ENCODE results near the gene SH2D1A.
"Not testable (repeated sequence)": the region's sequence is repeated elsewhere in the genome, so short reads cannot be mapped to it uniquely, and the experiment has no call there.

Gene SH2D1A

DNA sequence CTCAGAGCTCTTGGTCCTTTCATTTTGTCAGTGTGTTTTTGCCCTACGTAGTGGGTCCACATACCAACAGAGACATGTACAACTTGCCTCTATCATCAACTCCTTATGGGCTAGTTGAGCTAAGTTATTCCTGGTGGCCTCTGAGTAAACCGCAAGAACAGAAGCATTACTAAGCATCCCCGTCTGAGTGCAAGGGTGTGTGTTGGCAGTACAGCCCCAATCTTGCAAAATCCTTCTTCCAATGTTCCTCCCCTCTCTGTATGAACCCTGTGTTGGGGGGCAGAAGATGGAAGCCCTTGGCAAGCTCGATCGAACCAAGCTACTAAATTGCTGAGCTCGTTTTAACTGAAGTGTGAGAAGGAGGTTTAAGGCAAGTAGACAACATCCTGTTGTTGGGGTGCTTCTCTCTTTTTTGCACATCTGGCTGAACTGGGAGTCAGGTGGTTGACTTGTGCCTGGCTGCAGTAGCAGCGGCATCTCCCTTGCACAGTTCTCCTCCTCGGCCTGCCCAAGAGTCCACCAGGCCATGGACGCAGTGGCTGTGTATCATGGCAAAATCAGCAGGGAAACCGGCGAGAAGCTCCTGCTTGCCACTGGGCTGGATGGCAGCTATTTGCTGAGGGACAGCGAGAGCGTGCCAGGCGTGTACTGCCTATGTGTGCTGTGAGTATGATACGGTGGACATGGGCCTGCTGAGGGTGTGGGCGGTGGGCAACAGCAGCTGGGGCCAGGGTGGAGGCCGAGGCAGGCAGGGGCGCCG is at the start of gene SH2D1A:
Gene SH2D1A (plus strand): TSS at position 447 of the 760 bp plus-strand sequence. CDS start 80 bp downstream, at position 527.
- DNase-seq = peak; percentile 14

GRCh38 chrX:124299323-124299722 is 47.0 kb upstream of the SH2D1A start:
- not testable (repeated sequence) for DNase-seq

DNA sequence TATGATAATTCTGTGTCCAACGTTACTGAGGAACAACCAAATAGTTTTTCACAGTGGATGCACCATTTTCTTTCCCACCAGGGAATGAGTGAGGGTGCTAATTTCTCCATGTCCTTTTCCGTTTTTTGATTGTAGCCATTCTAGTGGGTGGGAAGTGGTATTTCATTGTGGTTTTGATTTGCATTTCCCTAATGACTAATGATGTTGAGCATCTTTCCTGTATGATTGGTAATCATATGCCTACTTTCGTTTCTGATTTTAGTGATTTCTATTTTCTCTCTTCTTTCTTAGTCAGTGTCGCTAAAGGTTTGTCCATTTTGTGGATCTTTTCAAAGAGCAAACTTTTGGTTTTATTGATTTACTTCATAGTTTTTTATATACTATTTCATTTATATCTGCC is 46.0 kb upstream of the SH2D1A start:
- no peak for DNase-seq

GRCh38 chrX:124307253-124307907 is 39.0 kb upstream of the SH2D1A start:
- no peak for DNase-seq

DNA sequence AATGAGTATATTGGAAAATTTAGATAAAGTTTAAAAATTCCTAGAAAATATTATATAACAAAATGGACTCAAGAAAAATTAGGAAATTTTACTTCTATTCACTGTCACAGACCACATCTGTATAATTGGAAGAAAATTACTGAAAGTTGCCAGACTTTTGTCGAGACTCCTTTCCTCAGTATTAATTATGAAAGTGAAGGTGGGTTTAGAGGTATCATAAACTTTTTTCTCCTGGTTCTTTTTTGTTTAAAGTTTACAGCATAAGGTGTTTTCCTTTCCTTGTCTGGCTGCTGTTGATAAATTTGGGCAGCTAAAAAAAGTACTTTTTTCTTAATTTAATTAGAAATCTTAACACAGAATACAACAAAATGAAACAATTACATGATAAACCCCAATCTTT is 20.6 kb upstream of the SH2D1A start:
- DNase-seq = no peak

DNA sequence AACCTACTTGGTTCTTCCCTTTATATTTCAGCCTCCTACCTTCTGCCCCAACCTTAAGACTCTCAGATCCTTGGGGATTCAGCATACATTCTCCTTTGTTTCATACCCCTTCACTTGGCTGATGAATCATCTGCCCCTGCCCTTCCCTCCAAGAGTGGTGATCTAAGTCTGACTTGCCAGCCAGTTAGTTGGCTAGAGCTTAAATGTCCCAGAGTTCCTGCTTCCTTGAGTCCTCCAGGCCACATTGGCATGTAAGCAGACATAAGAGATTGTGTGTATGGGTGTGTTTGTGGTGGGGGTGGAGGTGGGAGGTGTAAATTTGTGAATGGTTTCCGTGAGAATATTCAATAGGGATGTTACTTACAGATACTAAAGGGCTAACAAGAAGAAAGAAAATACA is 17.6 kb upstream of the SH2D1A start:
- no peak for DNase-seq

GRCh38 chrX:124332481-124333424 is 13.6 kb upstream of the SH2D1A start, which contains the start of gene TEX13D:
Gene TEX13D, plus strand, starts transcription at chrX:124332660. Its CDS starts 258 bp downstream, at chrX:124332918.
- no peak for DNase-seq

DNA sequence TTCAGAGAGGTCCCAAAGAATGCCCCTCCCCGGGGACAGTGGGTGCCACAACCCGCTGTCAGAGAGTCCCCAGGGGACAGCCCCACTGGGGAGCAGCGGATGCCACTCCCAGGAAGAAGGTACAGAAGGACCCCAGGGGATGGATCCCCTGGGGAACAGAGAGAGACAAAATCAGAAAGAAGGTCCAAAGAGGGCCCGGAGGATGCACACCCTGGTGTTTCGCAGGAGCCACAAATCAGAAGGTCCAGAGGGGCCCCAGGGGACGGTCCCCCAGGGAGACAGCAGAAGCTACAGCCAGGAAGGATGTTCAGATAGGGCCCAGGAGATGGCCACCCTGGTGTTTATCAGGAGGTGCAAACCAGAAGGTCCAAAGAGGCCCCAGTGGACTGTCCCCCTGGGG is 12.5 kb upstream of the SH2D1A start:
- DNase-seq = no peak

- DNase-seq = not testable (repeated sequence)
These were observed 11.8 kb upstream of the SH2D1A start for GRCh38 chrX:124334555-124334954.

- no peak for DNase-seq
These were observed 10.8 kb upstream of the SH2D1A start for GRCh38 chrX:124335598-124335997.

- DNase-seq = no peak
These were observed 8.4 kb upstream of the SH2D1A start for GRCh38 chrX:124337916-124338315.

GRCh38 chrX:124338733-124339514 is 7.4 kb upstream of the SH2D1A start:
- DNase-seq = no peak

DNA sequence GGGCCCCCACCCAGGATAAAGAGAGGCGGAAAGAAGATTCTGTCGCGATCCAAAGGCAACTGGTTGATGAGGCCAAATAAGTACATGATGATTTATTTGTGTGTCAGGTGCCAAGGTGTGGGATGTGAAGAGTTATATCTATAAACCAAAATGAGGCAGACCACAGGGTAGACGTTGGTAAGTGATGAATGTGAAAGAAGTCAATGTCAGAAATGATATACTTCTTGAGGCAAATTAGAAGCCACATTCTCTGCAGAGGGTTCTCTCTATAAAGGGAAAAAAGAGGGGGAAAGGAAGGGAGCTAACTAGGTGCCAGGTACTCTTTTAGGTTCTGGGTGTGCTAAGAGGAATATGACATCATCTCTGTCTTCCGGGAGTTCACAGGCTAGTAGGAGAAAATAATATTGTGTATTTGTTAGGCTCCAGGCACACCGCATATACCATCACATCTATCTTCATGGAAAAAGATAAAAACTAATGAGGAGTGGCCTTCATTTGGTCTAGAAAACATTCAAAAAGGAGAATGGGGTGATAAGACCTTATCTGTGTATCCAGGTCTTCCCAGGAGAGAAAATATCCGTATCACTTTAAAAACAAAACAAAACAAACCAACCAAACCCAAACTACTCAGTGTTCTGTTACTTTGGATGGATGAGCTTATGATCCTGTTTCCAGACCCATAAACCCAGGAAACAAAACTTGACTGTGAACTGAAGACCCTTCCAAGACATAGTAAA is 4.8 kb upstream of the SH2D1A start:
- no peak for DNase-seq

- DNase-seq = no peak
These were observed 4.0 kb upstream of the SH2D1A start for GRCh38 chrX:124342174-124342867.

- no peak for DNase-seq
These were observed 3.3 kb upstream of the SH2D1A start for GRCh38 chrX:124343016-124343415.

- DNase-seq = no peak
These were observed 2.1 kb upstream of the SH2D1A start for GRCh38 chrX:124344246-124344645.

- DNase-seq = no peak
These were observed 496 bp downstream of the SH2D1A start for GRCh38 chrX:124346877-124347241.

DNA sequence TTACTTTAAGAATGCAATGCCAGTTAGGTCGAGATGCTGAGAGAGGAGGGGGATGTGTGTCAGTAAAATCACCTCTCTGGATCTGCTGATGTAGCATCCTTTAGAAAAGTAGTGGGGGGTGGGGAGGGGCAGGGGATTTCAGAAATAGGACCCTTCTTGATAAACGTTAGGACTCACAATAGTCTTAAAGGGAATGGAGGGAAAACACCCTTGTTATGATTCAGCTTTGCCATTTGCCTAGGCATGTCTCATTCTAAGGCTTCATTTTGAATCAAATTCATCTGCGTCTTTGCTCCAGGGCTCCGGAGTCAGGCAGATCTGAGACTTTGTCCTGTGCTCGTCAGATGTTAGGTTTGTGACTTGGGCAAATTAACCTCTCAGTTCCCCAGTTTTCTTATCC is 879 bp downstream of the SH2D1A start:
- no peak for DNase-seq

DNA sequence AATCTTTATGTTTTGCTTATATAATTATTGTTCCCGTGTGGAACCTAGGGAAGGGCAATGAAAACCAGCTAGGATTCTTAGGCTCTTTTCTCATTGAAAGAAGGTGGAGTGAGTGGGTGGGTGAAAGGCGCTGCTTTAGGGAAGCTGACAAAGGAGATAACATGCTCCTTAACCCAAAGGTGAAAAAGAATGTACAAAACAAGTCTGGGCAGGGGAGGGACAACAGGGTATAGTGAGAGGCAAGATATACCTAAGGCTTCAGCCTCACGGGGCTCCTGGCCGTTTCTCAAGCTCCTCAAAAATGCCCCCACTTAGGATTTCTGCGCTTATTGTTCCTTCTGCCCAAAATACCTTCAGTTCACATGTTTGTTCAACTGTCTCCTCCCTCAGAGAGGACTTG is 1.8 kb downstream of the SH2D1A start:
- peak; percentile 9 for DNase-seq

- DNase-seq = peak; percentile 71
These were observed 2.6 kb downstream of the SH2D1A start for GRCh38 chrX:124348885-124349453.

- no peak for DNase-seq
These were observed 8.3 kb downstream of the SH2D1A start for GRCh38 chrX:124354648-124355047.
